Memory B cell (primary cell): Measurements from ENCODE around the gene ACSBG1.
A peak's percentile ranks its signal among the peaks of the same experiment; 100 is the strongest.

ENCODE experiments used
- ATAC-seq: fragments of 150-1000 bp; cut with Tn5 transposase; 2 replicates; pipeline ENCODE4 v1.10.0; 2021; ENCODE audit warnings: low read depth, mild to moderate bottlenecking, moderate library complexity
- DNase-seq, 2 donors: peaks; one replicate each; pipeline ENCODE4 v3.0.0; 2022; ENCODE audit warnings: low spot score in 2 of 2
- H3K27ac Mint-ChIP-seq: one replicate; pipeline ENCODE4 v1.8.0; 2022; ENCODE audit warnings: mild to moderate bottlenecking, moderate library complexity, mixed read lengths
- H3K27me3 Mint-ChIP-seq: one replicate; pipeline ENCODE4 v1.8.0; 2022; ENCODE audit warnings: mixed read lengths
- H3K36me3 Mint-ChIP-seq: one replicate; pipeline ENCODE4 v1.8.0; 2022; ENCODE audit warnings: mild to moderate bottlenecking, mixed read lengths
- H3K4me1 Mint-ChIP-seq: one replicate; pipeline ENCODE4 v1.8.0; 2022; ENCODE audit warnings: mixed read lengths
- H3K4me3 Mint-ChIP-seq: one replicate; pipeline ENCODE4 v1.8.0; 2022; ENCODE audit warnings: mild to moderate bottlenecking, moderate library complexity, mixed read lengths
- H3K9me3 Mint-ChIP-seq: one replicate; pipeline ENCODE4 v1.8.0; 2022; ENCODE audit warnings: mixed read lengths

ACSBG1 gene

DNA sequence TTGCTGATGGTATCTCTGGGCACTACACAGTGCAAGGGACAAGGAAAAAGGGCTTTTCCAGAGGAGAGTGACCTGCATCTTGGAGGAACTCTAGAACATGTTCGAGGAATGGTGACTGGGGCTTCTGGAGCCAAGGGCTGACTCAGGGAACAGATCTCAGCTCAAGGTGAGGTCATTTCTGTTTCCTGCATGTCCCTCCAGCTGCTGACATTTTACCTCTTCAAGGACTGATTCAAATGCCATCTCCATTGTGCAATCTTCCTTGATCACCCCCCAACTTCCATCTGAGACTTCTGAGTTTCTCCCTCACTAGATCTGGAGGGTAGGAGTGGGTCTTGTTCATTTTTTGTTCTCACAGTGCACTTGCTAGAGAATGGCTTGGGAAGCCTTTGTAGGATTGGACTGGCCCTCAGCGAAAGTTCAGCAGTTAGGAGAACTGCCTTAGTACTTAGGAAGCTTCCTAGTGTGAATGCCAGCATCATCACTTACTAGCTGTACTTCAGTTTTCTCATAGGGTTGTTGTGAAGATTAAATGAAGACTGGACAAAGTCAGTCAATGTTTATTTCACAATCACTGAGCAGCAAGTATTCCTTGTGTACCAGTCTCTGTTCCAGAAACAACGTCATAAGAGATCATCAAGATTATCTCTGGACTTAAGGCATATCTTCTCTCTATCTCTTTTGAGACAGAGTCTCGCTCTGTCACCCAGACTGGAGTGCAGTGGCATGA is 87.8 kb downstream of the ACSBG1 start:
- H3K9me3 Mint-ChIP-seq: no peaks in the 10 kb centered on the region
- no peaks in the 10 kb centered on the region for H3K27me3 Mint-ChIP-seq
- no peak overlapping the region for H3K4me3 Mint-ChIP-seq
- ATAC-seq (no peak), DNase-seq (no peak)
- peaks cover 24% of the 10 kb centered on the region for H3K4me1 Mint-ChIP-seq
- peaks cover 2% of the 10 kb centered on the region for H3K36me3 Mint-ChIP-seq
- H3K27ac Mint-ChIP-seq: no peak overlapping the region

DNA sequence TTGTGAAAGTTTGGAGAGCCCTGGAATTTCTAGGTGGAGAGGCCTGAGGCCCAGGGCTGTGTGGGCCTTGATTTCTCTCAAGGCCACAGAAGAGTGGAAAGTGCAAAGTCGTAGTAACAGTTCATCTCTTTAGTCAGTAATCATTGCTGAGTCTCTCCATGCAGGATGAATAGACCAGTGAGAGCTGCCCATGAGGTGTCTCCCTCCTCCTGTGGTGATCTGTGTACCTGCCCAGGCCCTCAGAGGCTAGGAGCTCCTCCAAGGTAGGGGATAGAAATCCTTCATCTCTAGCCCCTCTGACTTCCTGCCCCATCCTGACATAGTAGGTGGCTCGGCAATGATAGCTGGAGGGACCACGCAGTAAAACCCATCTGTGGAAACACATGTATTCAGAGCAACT is 92.0 kb downstream of the ACSBG1 start:
- Mint-ChIP-seq H3K27ac (no peak overlapping the region), H3K9me3 (no peaks in the 10 kb centered on the region), H3K36me3 (peaks cover 2% of the 10 kb centered on the region), H3K27me3 (no peaks in the 10 kb centered on the region), H3K4me1 (peaks cover 3% of the 10 kb centered on the region), H3K4me3 (no peak overlapping the region)
- ATAC-seq: no peak
- DNase-seq: no peak

DNA sequence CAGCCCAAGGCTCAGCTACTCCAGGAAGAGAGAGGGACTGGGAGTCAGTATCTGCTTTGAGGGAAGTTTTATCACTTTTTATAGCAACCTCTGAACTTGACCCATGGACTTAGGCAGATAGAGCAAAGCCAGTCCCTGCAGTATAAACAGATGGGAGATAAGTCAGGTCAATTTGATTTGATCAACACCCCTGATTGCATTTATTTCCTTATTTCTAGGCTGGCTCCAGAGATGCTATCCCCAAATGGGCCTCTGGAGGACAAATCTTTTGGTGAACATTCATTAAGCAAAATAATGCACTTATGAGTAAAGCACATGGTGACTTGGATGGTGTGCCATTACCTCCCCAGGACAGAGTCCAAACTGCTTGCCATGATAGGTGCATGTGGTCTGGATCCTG is 94.1 kb downstream of the ACSBG1 start:
- no peak for ATAC-seq
- Mint-ChIP-seq H3K27me3 (no peaks in the 10 kb centered on the region), H3K9me3 (no peaks in the 10 kb centered on the region), H3K36me3 (peaks cover 2% of the 10 kb centered on the region), H3K4me3 (no peak overlapping the region), H3K4me1 (peaks cover 2% of the 10 kb centered on the region), H3K27ac (no peak overlapping the region)
- no peak for DNase-seq

DNA sequence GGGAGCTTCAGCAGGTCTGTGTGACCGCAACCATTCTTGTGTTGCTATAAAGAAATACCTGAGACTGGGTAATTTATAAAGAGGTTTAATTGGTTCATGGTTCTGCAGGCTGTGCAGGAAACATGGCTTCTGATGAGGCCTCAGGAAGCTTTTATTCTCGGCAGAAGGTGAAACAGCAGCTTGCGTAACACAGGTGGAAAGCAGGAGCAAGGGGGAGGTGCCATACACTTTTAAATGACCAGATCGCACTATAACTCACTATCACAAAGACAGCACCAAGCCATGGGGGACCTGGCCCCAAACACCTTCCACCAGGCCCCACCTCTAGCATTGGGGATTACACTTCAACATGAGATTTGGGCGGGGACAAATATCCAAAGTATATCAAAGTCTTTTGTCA is 94.8 kb downstream of the ACSBG1 start:
- Mint-ChIP-seq H3K27me3 (no peaks in the 10 kb centered on the region), H3K4me1 (peaks cover 2% of the 10 kb centered on the region), H3K9me3 (no peaks in the 10 kb centered on the region), H3K4me3 (no peak overlapping the region), H3K27ac (no peak overlapping the region), H3K36me3 (peaks cover 2% of the 10 kb centered on the region)
- ATAC-seq: no peak
- DNase-seq: no peak

DNA sequence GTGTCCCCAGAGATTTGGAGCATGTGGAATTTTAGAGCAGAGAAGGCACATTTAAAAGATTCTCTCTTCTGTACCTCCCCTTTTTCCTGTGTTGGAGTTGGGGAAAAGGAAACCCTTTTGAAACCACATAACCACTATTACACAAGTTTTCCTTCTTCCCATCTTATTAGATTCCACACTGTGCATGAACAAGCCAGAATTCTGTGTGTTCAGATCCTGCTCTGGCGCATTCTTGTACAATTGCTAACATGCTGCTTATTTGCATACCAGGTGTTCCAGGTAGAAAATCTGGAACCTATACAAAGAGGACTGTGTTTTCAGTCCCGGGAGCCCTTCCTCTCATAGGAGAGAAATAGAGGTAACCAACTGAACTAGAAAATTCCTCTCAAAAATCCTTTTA is 100.6 kb downstream of the ACSBG1 start:
- ATAC-seq (no peak), DNase-seq (no peak)
- no peaks in the 10 kb centered on the region for H3K9me3 Mint-ChIP-seq
- peaks cover 6% of the 10 kb centered on the region for H3K4me1 Mint-ChIP-seq
- no peaks in the 10 kb centered on the region for H3K27me3 Mint-ChIP-seq
- no peaks in the 10 kb centered on the region for H3K36me3 Mint-ChIP-seq
- H3K27ac Mint-ChIP-seq: no peak overlapping the region
- H3K4me3 Mint-ChIP-seq: no peak overlapping the region

DNA sequence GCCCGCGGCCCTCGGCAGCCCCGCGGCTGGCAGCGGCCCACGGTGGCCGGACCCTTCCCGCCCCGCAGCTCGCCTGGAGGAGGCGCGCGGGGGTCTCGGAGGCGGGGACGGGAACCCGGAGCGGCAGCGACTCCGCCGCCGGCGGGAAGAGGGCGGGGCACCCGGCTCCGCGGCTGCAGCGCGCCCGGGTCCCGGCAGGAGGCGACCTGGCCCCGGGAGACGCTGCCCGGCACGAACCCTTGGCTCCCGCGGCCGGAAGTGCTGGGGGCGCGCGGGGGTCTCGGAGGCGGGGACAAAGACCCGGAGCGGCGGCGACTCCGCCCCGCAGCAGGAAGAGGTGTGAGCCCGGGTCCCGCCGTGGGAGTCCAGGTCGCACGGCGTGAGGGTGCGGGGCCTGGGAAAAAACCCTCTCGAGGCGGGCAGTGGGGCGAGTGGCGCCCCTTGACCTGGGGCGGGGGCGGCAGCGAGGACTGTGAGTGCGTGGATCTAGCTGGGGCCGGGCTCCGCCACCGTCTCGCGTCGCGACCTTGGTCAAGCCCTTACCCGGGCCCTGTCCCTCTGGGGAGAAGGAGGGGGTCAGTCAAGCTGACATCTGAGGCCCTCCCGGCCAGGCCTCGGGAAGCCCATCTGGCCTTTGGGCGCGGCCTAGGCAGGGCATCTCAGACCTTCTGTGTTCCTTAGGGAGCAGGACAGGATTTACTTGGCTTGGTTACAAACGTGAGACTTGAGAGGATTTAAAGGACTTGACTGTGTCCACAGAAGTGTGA is 102.9 kb downstream of the ACSBG1 start, which contains the start of gene CIB2:
TSS of gene CIB2 (minus strand) at position 151 of the 767 bp plus-strand sequence. CDS start 230 bp downstream, outside the sequence.
- Mint-ChIP-seq H3K36me3 (no peaks in the 10 kb centered on the region), H3K4me3 (peak within 1 kb of the TSS; percentile 96), H3K9me3 (no peaks in the 10 kb centered on the region), H3K27ac (peak within 1 kb of the TSS; percentile 91), H3K27me3 (no peaks in the 10 kb centered on the region), H3K4me1 (peaks cover 6% of the 10 kb centered on the region)
- DNase-seq: peak; percentile 76 to 90
- peak; percentile 88 for ATAC-seq

DNA sequence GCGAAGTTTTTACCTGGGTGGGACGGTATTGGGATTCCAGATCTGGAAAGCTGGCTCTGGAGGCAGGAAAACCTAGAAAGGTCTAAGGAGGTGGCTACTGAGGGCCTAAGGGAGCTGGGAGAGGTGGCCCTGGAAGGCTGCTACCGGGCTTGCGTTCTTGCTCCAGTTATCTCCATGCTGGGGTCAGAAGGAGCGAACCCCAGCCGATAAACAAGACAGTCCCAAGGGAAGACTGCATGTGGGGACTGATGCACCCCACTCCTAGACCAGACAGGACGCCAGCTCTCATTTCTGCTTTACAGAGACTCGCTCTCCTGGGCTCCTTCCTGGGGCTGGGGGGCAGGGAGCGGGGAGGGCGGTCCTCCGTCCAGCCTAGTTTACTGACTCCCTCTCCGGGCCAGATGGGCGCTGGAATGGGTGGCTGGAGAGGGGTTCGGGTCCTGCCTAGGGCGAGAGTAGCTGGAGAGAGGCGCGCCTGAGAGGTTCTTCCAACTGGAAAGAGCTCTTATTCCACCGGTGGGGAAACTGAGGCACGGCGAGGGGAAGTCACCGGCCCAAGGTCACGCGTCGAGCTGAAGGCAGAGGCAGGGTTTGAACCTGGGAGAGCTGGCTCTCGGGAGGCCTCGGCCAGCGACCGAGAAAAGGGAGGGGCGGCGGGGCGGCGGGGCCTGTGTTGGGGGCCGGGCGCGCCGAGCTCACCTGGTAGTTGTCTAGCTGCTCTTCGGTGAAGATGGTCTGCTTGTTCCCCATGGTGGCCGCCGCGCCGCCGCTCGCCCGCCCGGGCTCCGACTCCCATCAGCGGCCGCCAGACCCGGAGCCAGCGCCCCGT is 103.7 kb downstream of the ACSBG1 start:
- Mint-ChIP-seq H3K27me3 (no peaks in the 10 kb centered on the region), H3K4me3 (peak overlapping the region; percentile 96), H3K4me1 (peaks cover 6% of the 10 kb centered on the region), H3K27ac (peak overlapping the region; percentile 91), H3K36me3 (no peaks in the 10 kb centered on the region), H3K9me3 (no peaks in the 10 kb centered on the region)
- no peak for DNase-seq
- peak; percentile 67 for ATAC-seq

DNA sequence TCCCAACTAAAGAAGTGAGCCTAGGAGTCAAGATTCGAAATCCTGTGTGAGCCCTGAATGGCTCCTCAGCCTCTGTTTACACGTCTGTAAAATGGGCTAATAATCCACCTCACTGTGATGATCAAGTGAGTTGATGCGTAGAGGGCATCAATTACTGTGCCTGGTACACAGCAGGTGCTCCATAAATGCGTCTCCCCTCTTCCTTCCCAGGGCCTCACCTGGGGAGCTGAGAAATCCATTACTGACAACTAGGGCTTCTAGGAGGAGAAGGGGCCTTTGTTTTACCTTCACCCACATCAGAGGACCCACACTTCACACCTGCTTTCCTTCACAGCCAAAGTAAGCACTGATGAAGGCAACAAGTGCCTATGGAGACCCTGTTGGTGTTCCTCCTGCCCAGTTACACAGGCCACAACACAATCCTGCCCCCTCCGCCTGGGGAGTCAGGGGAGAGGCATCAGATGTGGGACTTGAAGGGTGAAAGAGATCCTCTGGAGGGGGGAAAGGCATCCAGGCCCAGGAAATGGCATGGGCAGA is 104.5 kb downstream of the ACSBG1 start:
- Mint-ChIP-seq H3K27ac (peak overlapping the region; percentile 91), H3K27me3 (no peaks in the 10 kb centered on the region), H3K4me3 (peak overlapping the region; percentile 96), H3K4me1 (peaks cover 6% of the 10 kb centered on the region), H3K36me3 (no peaks in the 10 kb centered on the region), H3K9me3 (no peaks in the 10 kb centered on the region)
- no peak for ATAC-seq
- DNase-seq: no peak

DNA sequence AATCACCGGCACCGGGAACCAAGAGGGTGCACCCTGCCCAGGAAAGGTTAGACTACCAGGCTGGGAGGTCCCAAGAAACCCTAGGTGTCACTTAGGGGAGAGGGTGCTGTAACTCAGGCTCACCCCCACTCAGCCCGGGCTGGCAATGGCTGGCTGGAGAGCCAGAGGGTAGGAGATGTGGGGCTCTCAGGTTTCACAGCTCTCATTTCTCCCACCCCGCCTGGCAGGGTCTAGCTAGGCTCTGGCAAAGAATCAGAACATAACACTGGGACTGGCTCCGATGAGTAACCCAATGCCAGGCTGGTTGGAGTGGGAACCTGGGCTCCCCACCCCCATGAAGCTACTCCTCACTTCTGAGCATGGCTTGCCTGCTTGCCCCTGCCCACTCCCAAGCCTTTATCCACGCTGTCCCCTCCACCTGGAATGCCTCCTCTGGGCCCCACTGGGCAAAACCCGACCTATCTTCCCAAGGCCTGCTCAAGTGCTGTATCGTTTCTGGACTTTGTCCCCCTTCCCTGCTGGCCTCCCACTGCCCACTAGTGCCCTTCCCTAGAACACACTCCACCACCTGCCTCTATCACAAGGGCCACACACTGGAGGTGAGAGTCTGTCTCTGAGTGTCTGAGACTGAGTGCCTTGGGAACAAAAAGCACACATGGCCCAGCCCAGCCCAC is 105.2 kb downstream of the ACSBG1 start:
- no peak for ATAC-seq
- H3K27ac Mint-ChIP-seq: peak overlapping the region; percentile 32
- no peaks in the 10 kb centered on the region for H3K9me3 Mint-ChIP-seq
- no peak overlapping the region for H3K4me3 Mint-ChIP-seq
- DNase-seq: no peak
- H3K27me3 Mint-ChIP-seq: no peaks in the 10 kb centered on the region
- no peaks in the 10 kb centered on the region for H3K36me3 Mint-ChIP-seq
- peaks cover 6% of the 10 kb centered on the region for H3K4me1 Mint-ChIP-seq

DNA sequence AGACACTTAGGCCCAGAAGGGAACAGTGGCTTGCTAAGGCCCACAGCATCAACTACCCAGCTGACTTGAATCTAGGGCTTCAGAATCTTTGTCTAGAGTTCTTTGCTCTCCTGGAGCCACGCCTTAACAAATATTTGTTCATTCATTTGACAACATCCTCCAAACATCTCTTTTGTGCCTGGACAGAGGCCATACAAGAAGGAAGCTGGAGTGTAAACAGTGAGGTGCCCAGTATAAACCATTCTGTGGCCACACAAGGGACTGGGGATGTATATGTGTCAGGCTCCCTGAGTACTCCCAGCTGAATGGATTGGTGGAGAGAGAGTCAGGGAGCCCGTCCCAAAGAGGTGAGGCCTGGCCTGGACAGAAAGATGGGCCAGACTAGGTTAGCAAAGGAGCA is 106.5 kb downstream of the ACSBG1 start:
- H3K4me1 Mint-ChIP-seq: peaks cover 6% of the 10 kb centered on the region
- DNase-seq (no peak), ATAC-seq (no peak)
- H3K36me3 Mint-ChIP-seq: no peaks in the 10 kb centered on the region
- no peaks in the 10 kb centered on the region for H3K9me3 Mint-ChIP-seq
- H3K27ac Mint-ChIP-seq: peak overlapping the region; percentile 36
- H3K4me3 Mint-ChIP-seq: no peak overlapping the region
- no peaks in the 10 kb centered on the region for H3K27me3 Mint-ChIP-seq

DNA sequence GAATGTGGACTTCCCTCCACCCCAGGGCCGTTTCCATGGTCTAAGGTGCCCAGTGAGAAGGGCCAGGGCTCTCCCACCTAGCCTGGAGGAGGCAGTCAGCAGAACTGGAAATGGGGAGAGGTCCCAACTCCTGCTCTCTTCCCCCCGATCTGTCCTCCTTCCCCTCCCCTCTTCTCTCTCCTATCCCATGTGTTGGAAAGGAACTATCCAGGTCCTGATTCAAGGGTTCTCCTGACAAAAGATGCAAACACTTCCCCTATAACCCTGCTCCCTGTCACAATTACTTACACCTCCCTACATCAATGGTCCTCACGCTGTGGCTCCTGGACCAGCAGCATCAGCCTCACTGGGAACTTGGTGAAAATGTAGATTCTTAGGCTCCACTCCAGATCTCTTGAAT is 109.1 kb downstream of the ACSBG1 start:
- Mint-ChIP-seq H3K27ac (no peak overlapping the region), H3K36me3 (no peaks in the 10 kb centered on the region), H3K9me3 (no peaks in the 10 kb centered on the region), H3K4me1 (no peaks in the 10 kb centered on the region), H3K27me3 (no peaks in the 10 kb centered on the region), H3K4me3 (no peak overlapping the region)
- no peak for DNase-seq
- no peak for ATAC-seq

DNA sequence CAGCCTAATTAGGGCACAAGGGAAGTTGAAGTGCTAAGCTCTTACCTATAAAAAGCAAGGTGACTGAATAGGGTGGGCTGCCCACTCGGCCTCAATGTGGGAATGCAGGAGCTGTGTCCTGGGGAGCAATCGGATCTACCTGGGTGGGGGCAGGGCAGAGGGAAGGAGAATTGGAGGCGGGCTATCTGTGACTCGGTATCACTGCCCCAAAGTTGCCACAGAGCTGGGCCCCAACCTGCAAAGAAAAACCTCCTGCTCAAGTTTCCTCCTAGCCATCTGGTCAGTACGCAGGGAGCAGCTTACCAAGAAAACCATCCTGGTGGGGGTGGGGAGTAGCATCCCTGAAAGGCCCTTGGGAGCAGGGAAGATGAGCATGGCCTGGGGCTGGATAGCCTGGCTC is 113.8 kb downstream of the ACSBG1 start:
- DNase-seq (no peak), ATAC-seq (no peak)
- Mint-ChIP-seq H3K27me3 (no peaks in the 10 kb centered on the region), H3K4me1 (no peaks in the 10 kb centered on the region), H3K9me3 (no peaks in the 10 kb centered on the region), H3K36me3 (no peaks in the 10 kb centered on the region), H3K4me3 (no peak overlapping the region), H3K27ac (no peak overlapping the region)
